SJSA1 (cell line): ENCODE data around the gene TEX48. TPM values are rescaled to one million over a fixed set of nuclear protein-coding genes. Genes with fewer than 3 reads are reported as not detected.

ENCODE experiments used
- DNase-seq, 2 experiments: peaks; one replicate each; pipeline ENCODE4 v3.0.0-alpha.2; 2015 to 2020; ENCODE audit warnings: low spot score in 2 of 2, low read depth in 1 of 2
- H3K27ac ChIP-seq: fragments of 250-450 bp; sonication (Bioruptor Pico); 2 replicates; pipeline ENCODE4 v1.5.1; 2020; ENCODE audit warnings: mild to moderate bottlenecking, moderate library complexity
- H3K27me3 ChIP-seq: fragments of 250-450 bp; sonication (Bioruptor Pico); replicated peaks from 2 replicates; pipeline ENCODE4 v1.5.1; 2020; ENCODE audit warnings: mild to moderate bottlenecking, moderate library complexity
- H3K36me3 ChIP-seq: fragments of 250-450 bp; sonication (Bioruptor Pico); 2 replicates; pipeline ENCODE4 v1.5.1; 2020; ENCODE audit warnings: mild to moderate bottlenecking
- H3K4me1 ChIP-seq: fragments of 250-450 bp; sonication (Bioruptor Pico); replicated peaks from 2 replicates; pipeline ENCODE4 v1.6.1; 2021; ENCODE audit warnings: mild to moderate bottlenecking
- H3K4me3 ChIP-seq: fragments of 250-450 bp; sonication (Bioruptor Pico); 2 replicates; pipeline ENCODE4 v1.5.1; 2020; ENCODE audit warnings: mild to moderate bottlenecking
- H3K9me3 ChIP-seq: fragments of 250-450 bp; sonication (Bioruptor Pico); replicated peaks from 2 replicates; pipeline ENCODE4 v1.5.1; 2020; ENCODE audit warnings: mild to moderate bottlenecking
- total RNA-seq: library from RNA; depleted of rRNA; stranded (reverse); fragments of >200 nt; shearing (Covaris generic); gene quantifications from 2 replicates; pipeline ENCODE4 v1.2.3, GENCODE V29; 2014

TEX48 gene
- total RNA-seq, 1 experiment from 2014 or later, result not detected

DNA sequence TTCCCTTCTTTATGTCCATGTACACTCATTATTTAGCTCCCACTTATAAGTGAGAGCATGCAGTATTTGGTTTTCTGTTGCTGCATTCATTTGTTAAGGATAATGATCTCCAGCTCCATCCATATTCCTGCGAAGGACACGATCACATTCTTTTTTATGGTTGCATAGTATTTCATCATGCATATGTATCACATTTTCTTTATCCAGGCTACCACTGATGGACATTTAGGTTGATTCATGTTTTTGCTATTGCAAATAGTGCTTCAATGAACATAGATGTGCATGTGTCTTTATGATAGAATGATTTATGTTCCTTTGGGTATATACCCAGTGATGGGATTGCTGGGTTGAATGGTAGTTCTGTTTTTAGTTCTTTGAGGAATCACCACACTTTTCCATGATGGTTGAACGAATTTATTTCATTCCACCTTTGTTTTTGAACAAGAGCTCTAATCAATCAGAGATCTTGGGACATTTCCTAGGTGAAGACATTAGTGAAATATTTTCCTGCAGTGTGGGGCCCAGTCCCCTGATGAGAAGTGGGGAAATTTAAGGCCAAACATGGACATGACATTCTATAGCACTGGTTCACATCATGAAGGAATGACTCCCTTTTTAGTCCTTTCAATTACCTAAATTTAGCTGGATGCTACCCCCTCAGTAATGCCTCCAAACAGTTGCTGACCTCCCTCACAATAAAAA, 7.1 kb upstream of the TEX48 start:
- Histone ChIP-seq H3K27me3 (no peaks in the 10 kb centered on the region), H3K4me1 (peaks cover 35% of the 10 kb centered on the region), H3K27ac (no peak overlapping the region), H3K4me3 (no peak overlapping the region), H3K9me3 (no peaks in the 10 kb centered on the region), H3K36me3 (no peaks in the 10 kb centered on the region)
- DNase-seq, result no peak

DNA sequence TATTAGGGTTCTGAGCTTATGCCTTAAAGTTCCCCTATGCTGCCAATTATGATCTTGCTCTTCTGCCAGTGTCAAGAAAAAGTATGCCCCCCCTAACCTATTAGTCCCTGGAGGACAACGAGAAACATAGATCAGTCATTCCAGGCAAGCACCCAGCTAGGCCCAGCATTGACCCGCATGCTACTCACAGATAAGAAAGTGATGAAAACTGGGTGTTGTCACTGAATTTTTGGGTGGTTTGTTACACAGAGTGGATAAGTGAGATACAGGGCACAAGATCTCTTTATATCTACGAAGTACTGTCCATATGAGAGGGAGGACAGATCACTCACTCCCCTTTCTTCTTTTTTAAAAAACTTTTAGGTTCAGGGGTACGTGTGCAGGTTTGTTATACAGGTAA, 6.4 kb upstream of the TEX48 start:
- Histone ChIP-seq H3K27ac (no peak overlapping the region), H3K9me3 (no peaks in the 10 kb centered on the region), H3K27me3 (no peaks in the 10 kb centered on the region), H3K36me3 (no peaks in the 10 kb centered on the region), H3K4me3 (no peak overlapping the region), H3K4me1 (peaks cover 29% of the 10 kb centered on the region)
- no peak for DNase-seq

DNA sequence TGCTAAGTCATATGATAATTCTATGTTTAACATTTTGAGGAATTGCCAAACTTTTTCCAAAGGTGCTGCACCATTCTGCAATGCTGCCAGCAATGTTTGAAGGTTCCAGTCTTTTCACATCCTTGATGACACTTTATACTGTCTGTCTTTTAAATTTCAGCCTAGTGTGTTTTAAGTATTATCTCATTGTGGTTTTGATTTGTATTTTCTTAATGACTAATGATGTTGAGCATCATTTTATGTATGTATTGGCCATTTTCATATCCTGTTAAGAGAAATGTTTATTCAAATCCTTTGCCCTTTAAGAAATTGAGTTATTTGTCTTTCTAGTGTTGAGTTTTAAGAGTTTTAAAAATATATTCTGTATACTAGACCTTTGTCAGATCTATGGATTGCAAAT, 5.0 kb upstream of the TEX48 start:
- Histone ChIP-seq H3K27ac (no peak overlapping the region), H3K4me3 (no peak overlapping the region)

DNA sequence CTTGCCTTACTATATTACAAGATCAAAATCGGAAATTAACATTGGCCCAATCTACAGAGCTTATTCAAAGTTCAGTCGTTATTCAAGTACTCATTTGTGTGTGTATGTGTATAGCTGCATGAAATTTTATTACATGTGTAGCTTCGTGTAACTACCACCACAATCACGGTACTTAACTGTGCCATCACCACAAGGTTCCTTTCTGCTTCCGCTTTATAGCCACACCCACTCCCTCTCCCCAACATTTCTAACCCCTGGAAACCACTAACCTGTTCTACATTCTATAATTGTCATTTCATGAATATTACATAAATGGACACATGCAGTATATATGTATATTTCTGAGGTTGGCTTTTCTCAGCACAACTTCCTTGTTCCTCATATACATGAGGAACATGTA, 4.0 kb upstream of the TEX48 start:
- H3K9me3 ChIP-seq, result no peaks in the 10 kb centered on the region
- H3K27me3 ChIP-seq, result no peaks in the 10 kb centered on the region
- no peak for DNase-seq
- peaks cover 17% of the 10 kb centered on the region for H3K4me1 ChIP-seq
- H3K27ac ChIP-seq, result no peak overlapping the region
- H3K36me3 ChIP-seq, result no peaks in the 10 kb centered on the region
- H3K4me3 ChIP-seq, result no peak overlapping the region

More for the DNA sequence above, 5.0 kb upstream of the TEX48 start:
- H3K27me3 ChIP-seq, result no peaks in the 10 kb centered on the region
- H3K36me3 ChIP-seq, result no peaks in the 10 kb centered on the region
- no peak for DNase-seq
- H3K9me3 ChIP-seq, result no peaks in the 10 kb centered on the region
- peaks cover 27% of the 10 kb centered on the region for H3K4me1 ChIP-seq

DNA sequence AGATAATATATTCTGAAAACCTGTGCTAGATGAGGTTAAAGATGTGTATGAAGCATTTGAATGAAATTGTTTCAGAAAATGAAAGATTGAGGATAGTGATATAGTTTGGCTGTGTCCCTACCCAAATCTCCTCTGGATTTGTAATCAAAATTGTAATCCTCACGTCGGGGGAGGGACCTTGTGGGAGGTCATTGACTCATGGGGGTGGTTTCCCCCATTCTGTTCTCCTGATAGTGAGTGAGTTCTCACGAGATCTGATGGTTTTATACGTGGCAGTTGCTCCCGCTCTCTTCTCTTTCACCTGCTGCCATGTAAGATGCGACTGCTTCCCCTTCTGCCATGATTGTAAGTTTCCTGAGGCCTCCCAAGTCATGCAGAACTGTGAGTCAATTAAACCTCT, 2.0 kb upstream of the TEX48 start:
- H3K36me3 ChIP-seq, result no peaks in the 10 kb centered on the region
- no peak overlapping the region for H3K27ac ChIP-seq
- no peaks in the 10 kb centered on the region for H3K9me3 ChIP-seq
- DNase-seq, result no peak
- peaks cover 3% of the 10 kb centered on the region for H3K4me1 ChIP-seq
- no peaks in the 10 kb centered on the region for H3K27me3 ChIP-seq
- H3K4me3 ChIP-seq, result no peak overlapping the region

DNA sequence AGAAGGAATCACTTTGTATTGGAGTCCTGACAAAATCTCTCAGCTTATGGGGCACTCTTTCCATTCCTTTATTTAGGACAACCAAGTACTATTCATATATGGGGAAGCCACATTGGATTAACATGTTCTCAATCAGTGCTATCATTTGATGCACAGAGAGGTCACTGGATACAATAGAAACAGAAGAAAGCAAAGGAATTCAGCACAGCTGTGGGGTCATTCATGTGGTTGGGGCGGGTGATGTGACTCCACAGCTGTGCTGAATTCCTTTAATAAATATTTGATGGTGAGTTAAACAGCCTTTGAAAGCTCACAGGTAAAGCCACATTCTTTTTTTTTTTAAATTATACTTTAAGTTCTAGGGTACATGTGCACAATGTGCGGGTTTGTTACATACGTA, 854 bp upstream of the TEX48 start:
- no peaks in the 10 kb centered on the region for H3K36me3 ChIP-seq
- no peak for DNase-seq

DNA sequence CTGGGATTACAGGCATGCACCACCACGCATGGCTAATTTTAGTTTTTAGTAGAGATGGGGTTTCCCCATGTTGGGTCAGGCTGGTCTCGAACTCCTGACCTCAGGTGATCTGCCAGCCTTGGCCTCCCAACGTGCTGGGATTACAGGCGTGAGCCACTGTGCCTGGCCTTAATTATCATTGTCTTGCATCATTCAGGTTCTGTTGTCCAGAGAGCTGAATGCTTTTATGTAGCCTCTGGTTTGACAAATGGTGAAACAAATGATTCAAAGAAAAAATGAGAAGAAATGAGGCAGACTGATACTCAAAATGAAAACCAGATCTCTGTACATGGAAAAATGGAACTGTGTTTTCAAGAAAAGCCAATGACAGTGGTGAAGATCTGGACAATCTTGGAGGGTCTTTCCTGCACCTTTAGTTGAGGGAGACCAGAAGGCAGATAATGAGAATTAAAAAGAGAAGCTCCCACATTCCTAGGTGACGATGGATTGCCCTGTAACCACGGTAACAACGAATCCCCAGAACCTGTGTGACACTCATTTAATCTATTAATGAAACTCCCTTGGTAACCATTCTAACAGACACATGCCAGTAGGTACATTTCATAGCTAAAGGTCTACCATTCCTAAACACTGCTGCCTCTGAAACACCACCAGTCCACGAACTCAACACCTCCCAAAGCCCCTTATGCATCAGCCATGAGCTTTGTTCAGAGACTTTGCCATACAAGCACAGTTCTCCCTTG, 1.6 kb downstream of the TEX48 start:
- H3K27ac ChIP-seq, result no peak overlapping the region
- H3K4me1 ChIP-seq, result peaks cover 28% of the 10 kb centered on the region
- DNase-seq, result no peak
- H3K4me3 ChIP-seq, result no peak overlapping the region
- H3K27me3 ChIP-seq, result no peaks in the 10 kb centered on the region
- H3K9me3 ChIP-seq, result no peaks in the 10 kb centered on the region
- H3K36me3 ChIP-seq, result no peaks in the 10 kb centered on the region

More for the DNA sequence above, 854 bp upstream of the TEX48 start:
- no peak overlapping the region for H3K4me3 ChIP-seq
- no peak overlapping the region for H3K27ac ChIP-seq
- H3K9me3 ChIP-seq, result no peaks in the 10 kb centered on the region
- H3K4me1 ChIP-seq, result peaks cover 14% of the 10 kb centered on the region
- no peaks in the 10 kb centered on the region for H3K27me3 ChIP-seq

DNA sequence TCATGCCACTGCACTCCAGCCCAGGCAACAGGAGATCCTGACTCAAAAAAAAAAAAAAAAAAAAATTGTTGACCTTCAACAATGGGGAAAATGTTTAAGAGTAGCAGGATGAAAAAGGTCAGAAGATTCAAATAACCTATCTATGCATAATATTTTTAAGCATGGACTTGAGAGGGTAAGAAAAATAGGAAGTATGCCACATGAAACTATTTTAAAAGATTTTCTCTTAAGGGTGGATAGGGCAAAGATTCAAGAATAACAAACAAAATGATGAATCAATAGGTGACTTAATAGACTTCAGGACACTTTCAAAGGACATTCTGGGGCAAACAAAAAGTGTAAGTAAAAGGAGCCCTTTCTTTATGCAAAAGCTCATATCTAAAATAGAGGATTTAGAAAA, 3.2 kb downstream of the TEX48 start:
- Histone ChIP-seq H3K9me3 (no peaks in the 10 kb centered on the region), H3K27ac (no peak overlapping the region), H3K36me3 (no peaks in the 10 kb centered on the region), H3K4me3 (no peak overlapping the region), H3K4me1 (peaks cover 32% of the 10 kb centered on the region), H3K27me3 (no peaks in the 10 kb centered on the region)
- DNase-seq, result peak in 1 of 2 experiments; percentile 16

DNA sequence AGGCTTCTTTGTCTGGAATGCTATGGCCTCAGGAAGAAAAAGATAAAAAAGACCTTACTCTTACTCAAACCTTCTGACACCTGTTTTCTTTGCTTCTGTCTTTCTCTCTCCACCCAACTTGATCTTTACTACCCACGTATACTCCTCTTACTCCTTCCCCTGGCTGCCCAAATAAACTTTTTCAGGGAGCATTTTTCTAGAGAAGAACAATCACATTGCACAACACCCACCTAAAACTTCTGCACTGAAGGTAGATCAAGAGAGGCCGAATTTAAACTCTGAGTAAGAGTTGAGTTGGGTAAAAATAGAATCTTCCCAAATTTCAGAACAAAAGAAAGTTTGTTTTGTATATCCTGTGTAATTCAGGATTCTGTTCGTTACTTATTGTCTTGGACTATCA, 3.9 kb downstream of the TEX48 start:
- H3K4me3 ChIP-seq, result no peak overlapping the region
- no peaks in the 10 kb centered on the region for H3K9me3 ChIP-seq
- H3K36me3 ChIP-seq, result no peaks in the 10 kb centered on the region
- no peaks in the 10 kb centered on the region for H3K27me3 ChIP-seq
- H3K27ac ChIP-seq, result peak overlapping the region; percentile 89
- peaks cover 32% of the 10 kb centered on the region for H3K4me1 ChIP-seq
- peak in 1 of 2 experiments; percentile 15 for DNase-seq

DNA sequence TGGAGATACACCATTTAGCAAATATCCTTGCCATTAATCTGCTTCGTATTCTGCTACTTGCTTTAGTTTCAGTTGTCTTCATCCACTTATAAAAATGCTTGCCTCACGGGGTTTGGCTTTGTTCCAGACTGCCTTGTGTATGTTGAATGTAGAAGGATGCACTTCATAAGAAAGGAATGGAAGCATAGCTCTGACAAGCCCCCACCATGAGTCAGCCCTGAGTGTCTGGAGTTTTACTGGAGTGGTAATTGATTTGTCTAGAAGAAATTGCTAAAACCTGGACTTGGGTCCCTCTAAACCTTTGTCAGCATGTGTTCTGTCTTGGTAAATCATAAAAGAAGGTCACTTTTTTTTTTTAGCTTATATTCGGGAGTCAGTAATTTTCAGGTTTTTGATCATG, 4.6 kb downstream of the TEX48 start:
- Histone ChIP-seq H3K36me3 (no peaks in the 10 kb centered on the region), H3K27me3 (no peaks in the 10 kb centered on the region), H3K4me1 (peaks cover 32% of the 10 kb centered on the region), H3K27ac (peak overlapping the region; percentile 89), H3K4me3 (no peak overlapping the region), H3K9me3 (no peaks in the 10 kb centered on the region)
- peak; percentile 93 to 94 for DNase-seq

DNA sequence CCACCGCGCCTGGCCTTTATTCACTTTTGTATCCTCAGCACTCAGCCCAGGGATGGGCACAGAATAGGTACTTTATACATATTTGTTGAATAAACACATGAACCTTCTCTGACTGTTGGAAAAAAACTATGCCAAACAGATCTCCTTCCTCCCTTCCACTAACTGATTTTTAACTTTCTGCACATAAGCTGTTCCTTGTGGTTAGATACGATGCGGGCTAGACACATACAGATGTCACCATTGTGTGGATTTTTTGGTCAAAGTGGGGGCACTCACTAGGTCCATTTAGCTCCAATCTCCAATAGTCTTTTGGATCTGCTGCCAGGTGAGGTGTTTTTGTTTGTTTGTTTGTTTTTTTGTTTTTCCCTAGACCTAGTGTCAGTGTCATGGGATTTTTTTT, 5.1 kb downstream of the TEX48 start:
- Histone ChIP-seq H3K9me3 (no peaks in the 10 kb centered on the region), H3K27ac (peak overlapping the region; percentile 89), H3K4me1 (peaks cover 32% of the 10 kb centered on the region), H3K36me3 (no peaks in the 10 kb centered on the region), H3K4me3 (no peak overlapping the region), H3K27me3 (no peaks in the 10 kb centered on the region)
- no peak for DNase-seq

DNA sequence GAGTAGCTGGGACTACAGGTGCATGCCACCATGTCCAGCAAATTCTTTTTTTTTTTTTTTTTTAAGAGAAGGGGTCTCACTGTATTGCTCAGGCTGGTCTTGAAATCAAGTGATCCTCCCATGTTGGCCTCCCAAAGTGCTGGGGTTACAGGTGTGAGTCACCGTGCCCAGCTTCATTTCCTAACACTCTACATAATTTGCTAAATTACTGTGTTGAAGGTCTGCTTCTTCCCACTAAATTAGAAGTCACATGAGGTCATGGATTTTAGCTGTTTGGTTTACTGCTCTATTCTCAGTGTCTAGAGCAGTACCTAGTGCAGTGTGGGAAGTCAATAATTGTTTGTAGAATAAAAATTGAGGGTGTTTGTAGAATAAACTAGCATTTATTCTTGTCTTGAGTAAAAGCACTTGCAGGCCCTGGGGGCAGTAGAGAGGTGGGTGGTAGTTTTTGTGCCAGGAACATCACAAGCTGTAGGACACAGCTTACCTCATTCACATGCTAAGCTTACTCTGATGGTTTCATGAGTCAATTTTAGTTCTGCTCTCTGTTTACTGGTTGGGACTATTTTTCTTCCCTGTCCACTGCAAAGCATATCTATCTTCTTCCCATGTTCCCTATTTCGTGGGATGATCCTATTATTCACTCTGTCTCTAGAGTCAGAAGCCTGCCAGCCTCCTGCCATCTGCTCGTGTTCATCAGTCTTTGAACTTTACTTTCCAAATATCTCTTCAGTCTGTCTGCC, 7.0 kb downstream of the TEX48 start:
- Histone ChIP-seq H3K27me3 (no peaks in the 10 kb centered on the region), H3K4me1 (peaks cover 32% of the 10 kb centered on the region), H3K36me3 (no peaks in the 10 kb centered on the region), H3K9me3 (no peaks in the 10 kb centered on the region), H3K27ac (no peak overlapping the region), H3K4me3 (no peak overlapping the region)
- no peak for DNase-seq

DNA sequence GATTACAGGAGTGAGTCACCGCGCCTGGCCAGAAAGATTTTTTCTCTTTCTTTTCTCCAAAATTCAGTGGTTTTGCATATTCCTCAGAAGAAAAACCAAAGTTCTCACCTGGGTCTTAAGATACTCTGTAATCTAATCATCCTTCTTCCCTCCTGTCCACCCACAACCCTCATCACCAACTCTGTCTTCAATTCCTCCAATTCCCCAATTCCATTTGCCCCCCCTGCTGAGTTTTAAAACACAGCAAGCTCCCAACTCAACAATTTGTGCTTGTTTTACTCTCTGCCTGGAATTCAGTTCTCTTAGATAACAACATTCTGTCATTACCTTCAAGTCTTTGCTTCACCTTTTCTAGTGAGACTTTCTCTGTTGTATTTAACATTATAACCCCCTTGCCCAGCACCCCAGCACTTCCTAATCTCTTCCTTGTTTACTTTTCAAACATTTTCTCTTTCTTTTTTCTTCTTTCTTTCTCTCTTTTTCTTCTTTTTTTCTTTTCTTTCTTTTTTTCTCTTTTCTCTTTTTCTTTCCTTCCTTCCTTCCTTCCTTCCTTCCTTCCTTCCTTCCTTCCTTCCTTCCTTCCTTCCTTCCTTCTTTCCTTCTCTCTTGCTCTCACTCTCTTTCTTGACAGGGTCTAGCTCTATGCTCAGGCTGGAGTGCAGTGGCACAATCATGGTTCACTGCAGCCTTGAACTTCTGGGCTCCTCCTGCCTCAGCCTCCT, 7.8 kb downstream of the TEX48 start:
- Histone ChIP-seq H3K4me3 (no peak overlapping the region), H3K36me3 (no peaks in the 10 kb centered on the region), H3K27me3 (no peaks in the 10 kb centered on the region), H3K4me1 (peaks cover 31% of the 10 kb centered on the region), H3K9me3 (no peaks in the 10 kb centered on the region), H3K27ac (no peak overlapping the region)
- DNase-seq, result no peak
